ENCODE data around the gene AHCY. TPM values are rescaled to one million over a fixed set of nuclear protein-coding genes. Genes with fewer than 3 reads are reported as not detected.

The AHCY gene
- total and polyA plus RNA-seq, 2 donors (not counting 1 experiment from before 2014, with no cell fraction given): 68.4 to 78.3 TPM

- TF ChIP-seq CTCF (conservative IDR thresholded peaks at IDR 0.05 in 1 of 2, IDR thresholded peaks at IDR 0.05 in 1 of 2; ENCODE audit: low read depth in 1 of 2, low read length in 2 of 2) (no peak), EZH2 (IDR thresholded peaks at IDR 0.05; ENCODE audit: low read length, missing control alignments) (no peak)
- Histone ChIP-seq H3K36me3 (ENCODE audit: control insufficient read depth, insufficient read depth, low read length) (no peaks in the 10 kb centered on the region), H3K4me3 (replicated peaks in 1 of 4; ENCODE audit: control extremely low read depth in 1 of 4, insufficient read depth in 1 of 4, low read depth in 3 of 4, low read length in 4 of 4) (no peak overlapping the region), H3K27me3 (ENCODE audit: control insufficient read depth, insufficient read depth, low read length) (no peaks in the 10 kb centered on the region), H3K9ac (ENCODE audit: insufficient read depth, low read length) (no peak overlapping the region), H3K4me2 (ENCODE audit: extremely low read depth, insufficient read depth, low read length) (no peak overlapping the region), H2AFZ (ENCODE audit: low read length) (no peak overlapping the region), H3K4me1 (ENCODE audit: control insufficient read depth, extremely low read depth, insufficient read depth, low read length) (no peaks in the 10 kb centered on the region), H3K79me2 (ENCODE audit: control insufficient read depth, insufficient read depth, low read length) (no peaks in the 10 kb centered on the region), H4K20me1 (ENCODE audit: control insufficient read depth, extremely low read depth, insufficient read depth, low read length) (no peaks in the 10 kb centered on the region), H3K9me3 (ENCODE audit: control insufficient read depth, insufficient read depth, low read depth, low read length) (no peaks in the 10 kb centered on the region), H3K27ac (ENCODE audit: insufficient read depth, low read length) (no peak overlapping the region)
- no peak for DNase-seq (ENCODE audit: low read depth in 2 of 2)
These were observed 34.4 kb upstream of the AHCY start for GRCh38 chr20:34337544-34337943.

GRCh38 chr20:34334654-34335407, 31.7 kb upstream of the AHCY start:
- Histone ChIP-seq H3K79me2 (ENCODE audit: control insufficient read depth, insufficient read depth, low read length) (no peaks in the 10 kb centered on the region), H3K27ac (ENCODE audit: insufficient read depth, low read length) (no peak overlapping the region), H3K4me2 (ENCODE audit: extremely low read depth, insufficient read depth, low read length) (no peak overlapping the region), H3K4me3 (replicated peaks in 1 of 4; ENCODE audit: control extremely low read depth in 1 of 4, insufficient read depth in 1 of 4, low read depth in 3 of 4, low read length in 4 of 4) (no peak overlapping the region), H3K36me3 (ENCODE audit: control insufficient read depth, insufficient read depth, low read length) (no peaks in the 10 kb centered on the region), H4K20me1 (ENCODE audit: control insufficient read depth, extremely low read depth, insufficient read depth, low read length) (no peaks in the 10 kb centered on the region), H2AFZ (ENCODE audit: low read length) (no peak overlapping the region), H3K27me3 (ENCODE audit: control insufficient read depth, insufficient read depth, low read length) (no peaks in the 10 kb centered on the region), H3K9me3 (ENCODE audit: control insufficient read depth, insufficient read depth, low read depth, low read length) (no peaks in the 10 kb centered on the region), H3K9ac (ENCODE audit: insufficient read depth, low read length) (no peak overlapping the region), H3K4me1 (ENCODE audit: control insufficient read depth, extremely low read depth, insufficient read depth, low read length) (no peaks in the 10 kb centered on the region)
- DNase-seq (ENCODE audit: low read depth in 2 of 2): no peak
- TF ChIP-seq CTCF (conservative IDR thresholded peaks at IDR 0.05 in 1 of 2, IDR thresholded peaks at IDR 0.05 in 1 of 2; ENCODE audit: low read depth in 1 of 2, low read length in 2 of 2): no peak
- TF ChIP-seq EZH2 (IDR thresholded peaks at IDR 0.05; ENCODE audit: low read length, missing control alignments): no peak

- Histone ChIP-seq H3K27me3 (ENCODE audit: control insufficient read depth, insufficient read depth, low read length) (no peaks in the 10 kb centered on the region), H3K4me3 (replicated peaks in 1 of 4; ENCODE audit: control extremely low read depth in 1 of 4, insufficient read depth in 1 of 4, low read depth in 3 of 4, low read length in 4 of 4) (no peak overlapping the region), H3K9ac (ENCODE audit: insufficient read depth, low read length) (no peak overlapping the region), H2AFZ (ENCODE audit: low read length) (no peak overlapping the region), H3K27ac (ENCODE audit: insufficient read depth, low read length) (no peak overlapping the region), H3K36me3 (ENCODE audit: control insufficient read depth, insufficient read depth, low read length) (no peaks in the 10 kb centered on the region), H3K9me3 (ENCODE audit: control insufficient read depth, insufficient read depth, low read depth, low read length) (no peaks in the 10 kb centered on the region), H3K79me2 (ENCODE audit: control insufficient read depth, insufficient read depth, low read length) (no peaks in the 10 kb centered on the region), H4K20me1 (ENCODE audit: control insufficient read depth, extremely low read depth, insufficient read depth, low read length) (no peaks in the 10 kb centered on the region), H3K4me1 (ENCODE audit: control insufficient read depth, extremely low read depth, insufficient read depth, low read length) (no peaks in the 10 kb centered on the region), H3K4me2 (ENCODE audit: extremely low read depth, insufficient read depth, low read length) (no peak overlapping the region)
- TF ChIP-seq CTCF (conservative IDR thresholded peaks at IDR 0.05 in 1 of 2, IDR thresholded peaks at IDR 0.05 in 1 of 2; ENCODE audit: low read depth in 1 of 2, low read length in 2 of 2) (no peak), EZH2 (IDR thresholded peaks at IDR 0.05; ENCODE audit: low read length, missing control alignments) (no peak)
- DNase-seq (ENCODE audit: low read depth in 2 of 2): no peak
These were observed 30.6 kb upstream of the AHCY start for GRCh38 chr20:34333786-34334185.
